Esophagus muscularis mucosa (tissue), 4 donors: ENCODE results near the gene TRIAP1. TPM values are rescaled to one million over a fixed set of nuclear protein-coding genes. Genes with fewer than 3 reads are reported as not detected.

Source experiments
- DNase-seq: peaks from one replicate; pipeline ENCODE4 v3.0.0-alpha.2; 2017; ENCODE audit errors: extremely low spot score
- H3K27ac ChIP-seq, 4 donors: fragments of 200-600 bp; sonication (generic); replicated peaks in 1 of 4; 1 replicate in 3 of 4; 2 replicates in 1 of 4; pipeline ENCODE4 v1.5.1; 2016 to 2019; ENCODE audit warnings: mild to moderate bottlenecking in 1 of 4
- H3K27me3 ChIP-seq, 4 donors: fragments of 200-600 bp; sonication (generic); one replicate each; pipeline versions ENCODE4 v1.5.1 to v1.6.0; 2016 to 2019
- H3K36me3 ChIP-seq, 4 donors: fragments of 200-600 bp; sonication (generic); one replicate each; pipeline ENCODE4 v1.5.1; 2016 to 2019
- H3K4me1 ChIP-seq, 4 donors: fragments of 200-600 bp; sonication (generic); one replicate each; pipeline ENCODE4 v1.5.1; 2016 to 2019
- H3K4me3 ChIP-seq, 4 donors: fragments of 200-600 bp; sonication (generic); 1 replicate in 2 of 4; 2 replicates in 2 of 4; pipeline ENCODE4 v1.5.1; 2016 to 2019; ENCODE audit warnings: mild to moderate bottlenecking in 4 of 4, moderate library complexity in 1 of 4
- H3K9me3 ChIP-seq, 4 donors: fragments of 200-600 bp; sonication (generic); 1 replicate in 3 of 4; 2 replicates in 1 of 4; pipeline ENCODE4 v1.5.1; 2016 to 2019
- CTCF ChIP-seq, 3 experiments: fragments of 200-600 bp in 2 of 3; fragments of 450-650 bp in 1 of 3; sonication (generic) in 2 of 3; IDR thresholded peaks; one replicate each; pipeline ENCODE4 v1.5.1; 2017 to 2019; ENCODE audit warnings: antibody characterized with exemption in 3 of 3, mild to moderate bottlenecking in 2 of 3, moderate library complexity in 1 of 3
- EP300 ChIP-seq: sonication (generic); formaldehyde crosslinking; IDR thresholded peaks from one replicate; pipeline ENCODE4 v1.6.1; 2017; ENCODE audit warnings: antibody characterized with exemption
- POLR2A ChIP-seq: fragments of 450-650 bp; IDR thresholded peaks from one replicate; pipeline ENCODE4 v1.6.1; 2017; ENCODE audit warnings: antibody characterized with exemption, moderate library complexity, mild to moderate bottlenecking, low read depth
- POLR2AphosphoS5 ChIP-seq, 2 donors: sonication (generic); formaldehyde crosslinking; IDR thresholded peaks; one replicate each; pipeline ENCODE4 v1.6.1; 2017; ENCODE audit warnings: antibody characterized with exemption in 2 of 2
- WGBS: methylation state at CpG from one replicate; pipeline ENCODE4 v1.1.5; 2018; 5-methylcytosine and 5-hydroxymethylcytosine counted together
- intact Hi-C: fragments of 100-400 bp; cut with DNase I; formaldehyde crosslinking; loops from one replicate; pipeline ENCODE4 v1.15.1; 2023
- total RNA-seq, 4 donors: library from RNA; depleted of rRNA; stranded (reverse); fragments of >200 nt; gene quantifications; one replicate each; pipeline versions ENCODE4 v1.1.0 to v1.2.1, GENCODE V29; 2016

Gene TRIAP1
- total RNA-seq, 4 donors from 2014 or later = 9.8 to 17.7 (median 10.7) TPM

DNA sequence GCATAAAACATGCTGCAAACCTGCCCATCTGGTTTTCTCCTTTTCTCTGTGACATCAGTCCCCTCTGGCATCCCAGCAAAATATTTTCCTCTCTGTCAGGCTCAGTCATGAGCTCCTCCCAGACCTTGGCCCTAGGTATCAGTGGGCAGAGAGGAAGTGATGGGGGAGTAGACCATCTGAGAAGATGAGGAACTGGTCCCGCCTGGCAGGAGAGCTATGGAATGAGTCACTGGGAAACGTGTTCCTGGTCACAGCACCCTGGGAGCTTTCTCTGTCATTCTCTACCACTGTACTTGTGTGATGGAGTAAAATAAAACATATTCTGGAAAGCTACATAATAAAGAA lies 28.4 kb upstream of the TRIAP1 start:
- 23% methylated on average over 2 of the region's 2 CpGs for WGBS
- peaks cover 7 to 19% (median 16%) of the 10 kb centered on the region in 4 donors for H3K4me1 ChIP-seq
- H3K36me3 ChIP-seq = peaks cover 0 to 3% (median 0%) of the 10 kb centered on the region in 4 donors
- TF ChIP-seq POLR2A = no peak
- no peak for TF ChIP-seq EP300
- no peak for TF ChIP-seq CTCF (IDR thresholded peaks at IDR 0.05)
- no peak for TF ChIP-seq POLR2AphosphoS5 (IDR thresholded peaks at IDR 0.05)
- intact Hi-C loops = no loop called here
- H3K27ac ChIP-seq = no peak overlapping the region
- H3K4me3 ChIP-seq = no peak overlapping the region
- DNase-seq = no peak
- H3K9me3 ChIP-seq = no peaks in the 10 kb centered on the region
- no peaks in the 10 kb centered on the region for H3K27me3 ChIP-seq

- no peaks in the 10 kb centered on the region for H3K9me3 ChIP-seq
- DNase-seq = no peak
- H3K4me3 ChIP-seq = no peak overlapping the region
- 88% methylated on average over 6 of the region's 6 CpGs for WGBS
- no peak overlapping the region for H3K27ac ChIP-seq
- H3K27me3 ChIP-seq = no peaks in the 10 kb centered on the region
- H3K4me1 ChIP-seq = peaks cover 7 to 19% (median 16%) of the 10 kb centered on the region in 4 donors
- H3K36me3 ChIP-seq = peaks cover 0 to 3% (median 0%) of the 10 kb centered on the region in 4 donors
- TF ChIP-seq CTCF (IDR thresholded peaks at IDR 0.05) (no peak), POLR2A (no peak), EP300 (no peak), POLR2AphosphoS5 (IDR thresholded peaks at IDR 0.05) (no peak)
- intact Hi-C loops = no loop called here
Observed at GRCh38 chr12:120473807-120474615, 27.8 kb upstream of the TRIAP1 start.

DNA sequence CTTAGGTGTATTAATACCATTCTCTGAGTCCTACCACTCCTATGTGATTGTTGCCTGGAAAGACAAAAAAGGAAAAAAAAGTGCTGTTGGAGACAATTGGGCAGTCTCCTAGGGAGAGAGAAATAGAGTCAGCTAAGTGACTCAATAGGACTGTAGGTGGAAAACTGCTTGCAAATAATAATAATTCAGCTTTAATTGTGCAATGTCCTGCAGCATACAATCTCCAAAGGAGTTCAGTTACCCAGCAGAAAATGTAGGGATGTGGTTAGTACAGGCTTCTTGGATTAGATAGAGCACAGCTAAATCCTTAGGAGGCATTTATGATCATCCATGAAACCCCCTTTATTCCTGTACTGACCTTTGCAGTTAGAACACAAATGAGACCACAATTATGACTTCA lies 26.3 kb upstream of the TRIAP1 start:
- peaks cover 12 to 31% (median 26%) of the 10 kb centered on the region in 4 donors for H3K4me1 ChIP-seq
- DNase-seq = no peak
- H3K27ac ChIP-seq = no peak overlapping the region
- H3K9me3 ChIP-seq = no peaks in the 10 kb centered on the region
- H3K4me3 ChIP-seq = no peak overlapping the region
- no peak for TF ChIP-seq POLR2AphosphoS5 (IDR thresholded peaks at IDR 0.05)
- no peak for TF ChIP-seq EP300
- TF ChIP-seq CTCF (IDR thresholded peaks at IDR 0.05) = no peak
- no peak for TF ChIP-seq POLR2A
- intact Hi-C loops = no loop called here
- no peaks in the 10 kb centered on the region for H3K27me3 ChIP-seq
- peaks cover 0 to 3% (median under 1%) of the 10 kb centered on the region in 4 donors for H3K36me3 ChIP-seq

GRCh38 chr12:120470150-120470784 lies 24.1 kb upstream of the TRIAP1 start:
- Histone ChIP-seq H3K4me3 (peak overlapping the region; percentile 90 to 97 (median 92)), H3K4me1 (peaks cover 27 to 51% (median 44%) of the 10 kb centered on the region in 4 donors), H3K9me3 (no peaks in the 10 kb centered on the region), H3K36me3 (peaks cover 0 to 24% (median 12%) of the 10 kb centered on the region in 4 donors), H3K27me3 (no peaks in the 10 kb centered on the region), H3K27ac (peak overlapping the region; percentile 94 to 97 (median 96))
- WGBS = 69% methylated on average over 24 of the region's 26 CpGs
- DNase-seq = no peak
- TF ChIP-seq CTCF (IDR thresholded peaks at IDR 0.05) = no peak
- no peak for TF ChIP-seq POLR2AphosphoS5 (IDR thresholded peaks at IDR 0.05)
- no peak for TF ChIP-seq EP300
- TF ChIP-seq POLR2A = no peak
- intact Hi-C loops = no loop called here
